Posterior vena cava (tissue), 2 donors: ENCODE results near the gene PLA2G4B. TPM values are rescaled to one million over a fixed set of nuclear protein-coding genes. Genes with fewer than 3 reads are reported as not detected.

Experiments
- DNase-seq: peaks from one replicate; pipeline ENCODE4 v3.0.0-alpha.2; 2020; ENCODE audit warnings: low spot score
- intact Hi-C, 2 donors: fragments of 100-400 bp; cut with DNase I; formaldehyde crosslinking; loops; one replicate each; pipeline versions ENCODE4 v1.14.1 to v1.14.2; 2022 to 2023
- microRNA-seq, 2 donors: library from miRNA; unstranded; fragments of <30 nt; microRNA quantifications; one replicate each; pipeline ENCODE4 v1.2.0, GENCODE V29; 2020 to 2021; ENCODE audit warnings: borderline microRNAs expressed in 2 of 2
- total RNA-seq, 2 donors: library from RNA; stranded (reverse); fragmentation: NEBNext Ultra II Directional; extraction: Animal tissue kit (Norgen Biotek cat#: 25700); gene quantifications; one replicate each; pipeline ENCODE4 v1.2.1, GENCODE V29; 2021
- donor health status: DM: yes; HTN: yes; CAD: no.
- donor health status: DM: yes; HTN: yes; CAD: no.

PLA2G4B gene
- total RNA-seq, 2 donors from 2014 or later, result 1.5 to 4.0 TPM

- no peak for DNase-seq
- intact Hi-C loops, result loop anchor here in 1 of 2 donors (10.0 kb wide), 1 partner anchor 1189 kb away; no protein-coding TSS in a partner anchor
These were observed 55.0 kb downstream of the PLA2G4B start, which contains the start of gene SPTBN5 for GRCh38 chr15:41893422-41894250. TSS of gene SPTBN5 (minus strand) at chr15:41894053. CDS start at chr15:41893497, 556 bp downstream.

DNA sequence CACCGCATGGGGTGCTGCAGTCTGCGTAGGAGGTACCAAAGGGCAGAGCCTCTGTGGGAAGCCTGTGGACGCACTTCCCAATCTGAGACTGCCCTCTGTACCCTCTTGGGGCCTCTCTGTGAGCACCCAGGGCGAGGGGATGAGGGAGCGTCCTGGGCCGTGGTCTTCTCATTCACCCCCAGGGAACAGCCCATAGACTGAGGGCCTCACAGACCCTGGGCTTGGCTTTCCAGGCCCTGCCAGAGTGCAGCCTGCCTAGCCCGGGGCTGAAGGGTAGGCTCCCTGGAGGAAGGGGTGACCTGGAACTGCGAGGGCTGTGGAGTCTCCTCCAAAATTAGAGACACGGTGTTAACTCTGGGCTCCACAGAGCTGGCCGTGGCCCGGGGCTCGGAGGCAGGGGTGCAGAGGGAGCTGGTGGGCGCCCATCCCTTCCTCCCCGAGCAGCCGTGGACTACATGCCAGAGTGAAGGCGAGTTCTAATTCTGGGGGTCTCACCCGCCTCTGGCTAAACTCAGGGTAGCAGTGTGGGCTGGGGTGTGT, 55.7 kb downstream of the PLA2G4B start:
- no peak for DNase-seq
- intact Hi-C loops, result loop anchor here in 1 of 2 donors (10.0 kb wide), 1 partner anchor 1190 kb away; no protein-coding TSS in a partner anchor

GRCh38 chr15:41894791-41895463, 56.3 kb downstream of the PLA2G4B start:
- intact Hi-C loops, result loop anchor here in 1 of 2 donors (10.0 kb wide), 1 partner anchor 1190 kb away; no protein-coding TSS in a partner anchor
- DNase-seq, result peak; percentile 93

DNA sequence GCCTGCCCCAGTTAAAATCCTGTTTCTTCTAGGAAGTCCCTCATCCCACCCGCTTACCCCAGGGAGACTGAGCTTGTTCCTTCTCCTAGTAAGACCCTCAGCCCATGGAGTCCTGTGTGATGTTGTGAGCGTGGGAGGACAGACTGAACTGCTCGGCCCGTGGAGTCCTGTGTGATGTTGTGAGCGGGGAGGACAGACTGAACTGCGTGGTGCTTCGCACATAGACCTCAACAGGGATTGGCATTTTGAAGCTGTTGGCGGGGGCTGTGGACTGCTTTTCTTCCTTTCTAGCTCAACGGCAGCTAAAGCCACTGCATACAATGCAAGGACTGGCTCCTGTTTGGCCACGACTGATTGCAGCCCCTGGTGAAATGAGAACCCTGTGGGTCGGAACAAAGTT, 56.8 kb downstream of the PLA2G4B start:
- intact Hi-C loops, result loop anchor here in 1 of 2 donors (10.0 kb wide), 1 partner anchor 1191 kb away; no protein-coding TSS in a partner anchor
- no peak for DNase-seq

DNA sequence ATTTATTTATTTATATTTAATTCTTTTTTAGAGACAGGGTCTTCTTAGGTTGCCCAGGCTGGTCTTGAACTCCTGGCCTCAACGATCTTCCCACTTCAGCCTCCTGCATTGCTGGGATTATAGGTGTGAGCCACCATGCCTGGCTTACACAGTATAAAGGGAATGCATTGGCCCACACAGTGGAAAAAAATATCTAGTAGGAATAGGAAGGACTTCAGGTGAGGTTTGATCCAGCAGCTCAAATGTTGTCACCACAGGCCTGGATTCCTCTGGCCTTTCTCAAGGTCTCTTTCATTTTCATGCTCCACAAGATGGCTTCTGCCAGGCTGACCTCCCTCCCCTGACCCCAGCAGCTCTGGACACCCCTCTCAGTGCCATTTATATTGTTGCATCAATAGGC, 57.3 kb downstream of the PLA2G4B start:
- DNase-seq, result no peak
- intact Hi-C loops, result loop anchor here in 1 of 2 donors (10.0 kb wide), 1 partner anchor 1191 kb away; no protein-coding TSS in a partner anchor

GRCh38 chr15:41896566-41896965, 57.9 kb downstream of the PLA2G4B start:
- no peak for DNase-seq
- intact Hi-C loops, result loop anchor here in 1 of 2 donors (10.0 kb wide), 1 partner anchor 1192 kb away; no protein-coding TSS in a partner anchor

- intact Hi-C loops, result loop anchor here in 1 of 2 donors (10.0 kb wide), 1 partner anchor 1193 kb away; no protein-coding TSS in a partner anchor
- DNase-seq, result no peak
These were observed 58.7 kb downstream of the PLA2G4B start for GRCh38 chr15:41897363-41897799.

Small RNA genes lying within 50 kb of the gene (microRNA-seq; reads per million reads assigned to microRNA genes)
- gene MIR4310, result 0 reads per million in 2 donors

Other genes with a start within 250 kb of the PLA2G4B start
- gene MGA, start 178.4 kb upstream of the PLA2G4B start, total RNA-seq, result 10 to 100 TPM; 33.5 to 36.1 TPM
- 10 to 100 TPM; 26.5 to 27.9 TPM for gene MAPKBP1, start 64.4 kb upstream of the PLA2G4B start, total RNA-seq
- 10 to 100 TPM in 1 of 2 donors, 1 to 10 TPM in 1; 4.9 to 13.8 TPM for gene JMJD7, start 10.8 kb upstream of the PLA2G4B start, total RNA-seq
- gene SPTBN5, start 55.2 kb downstream of the PLA2G4B start, total RNA-seq, result 1 to 10 TPM in 1 of 2 donors, under 1 TPM in 1; 0.71 to 1.3 TPM
- 10 to 100 TPM; 21.3 to 22.5 TPM for gene EHD4, start 133.7 kb downstream of the PLA2G4B start, total RNA-seq
- not detected for gene PLA2G4E, start 182.2 kb downstream of the PLA2G4B start, total RNA-seq